ENCODE data around the gene GBP3. TPM values are rescaled to one million over a fixed set of nuclear protein-coding genes. Genes with fewer than 3 reads are reported as not detected.

GBP3 gene
- total and polyA plus RNA-seq, 10 of the 15 experiments (the other 5 are each of a cell fraction or from before 2014, with no cell fraction given) = 0.21 to 3.1 (median 1.7) TPM

GRCh38 chr1:89060091-89060490 is 37.4 kb upstream of the GBP3 start:
- no peak overlapping the region for H2AFZ ChIP-seq (ENCODE audit: control insufficient read depth, low read depth, low read length)
- in situ Hi-C loops (cut with MboI) = no loop called here
- ChIA-PET POLR2A (no interaction called here), RAD21 (ENCODE audit: unreplicated experiment) (no interaction called here), CTCF (no interaction called here), SMC1A (ENCODE audit: uncharacterized antibody, unreplicated experiment) (no interaction called here)
- intact Hi-C loops (cut with micrococcal nuclease; ENCODE audit: unreplicated experiment) = loop anchor here (5.0 kb wide), 1 partner anchor 137 kb away; the partner anchor contains the start of gene GBP4
- no TSS peak for BruUV-seq (replicated peaks)
- 75% methylated on average over 5 of the region's 5 CpGs for WGBS (ENCODE audit: insufficient coverage, insufficient replicate concordance, low lambda C conversion rate, missing lambda C conversion rate)
- peaks cover 9% of the 10 kb centered on the region for H3K79me2 ChIP-seq (ENCODE audit: control insufficient read depth, insufficient read depth, low read length)
- H3K9ac ChIP-seq (ENCODE audit: control insufficient read depth, insufficient read depth, low read length) = no peak overlapping the region
- ATAC-seq = no peak
- FAIRE-seq = no peak
- H3K9me3 ChIP-seq (replicated peaks; ENCODE audit: control insufficient read depth, insufficient read depth, low read length) = no peaks in the 10 kb centered on the region
- no peak for DNase-seq (ENCODE audit: low read depth, low spot score)
- H3K4me2 ChIP-seq (ENCODE audit: control insufficient read depth, insufficient read depth) = no peak overlapping the region
- no peaks in the 10 kb centered on the region; the same call in 1 of the 2 replicates for H4K20me1 ChIP-seq (ENCODE audit: control insufficient read depth, insufficient read depth)
- H3K27ac ChIP-seq (ENCODE audit: control insufficient read depth, insufficient read depth) = no peak overlapping the region
- no peaks in the 10 kb centered on the region for H3K27me3 ChIP-seq (replicated peaks in 1 of 2; ENCODE audit: control insufficient read depth in 2 of 2, insufficient read depth in 2 of 2, low read length in 1 of 2)
- H3K4me1 ChIP-seq (ENCODE audit: control insufficient read depth, insufficient read depth, low read length) = no peaks in the 10 kb centered on the region
- peaks cover 1 to 15% of the 10 kb centered on the region in 2 experiments; a peak in 3 of 4 replicates for H3K36me3 ChIP-seq (ENCODE audit: control insufficient read depth in 2 of 2, insufficient read depth in 2 of 2, low read length in 1 of 2)
- H3K4me3 ChIP-seq = no peak overlapping the region
- TF ChIP-seq, protein P1, sequence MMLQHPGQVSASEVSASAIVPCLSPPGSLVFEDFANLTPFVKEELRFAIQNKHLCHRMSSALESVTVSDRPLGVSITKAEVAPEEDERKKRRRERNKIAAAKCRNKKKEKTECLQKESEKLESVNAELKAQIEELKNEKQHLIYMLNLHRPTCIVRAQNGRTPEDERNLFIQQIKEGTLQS (IDR thresholded peaks at IDR 0.05; ENCODE audit: borderline replicate concordance, extremely low read depth, low read depth, low read length) = no peak
- no peak for TF ChIP-seq SREBF1 (IDR thresholded peaks at IDR 0.05; ENCODE audit: low read length)
- no peak for TF ChIP-seq TARDBP (IDR thresholded peaks at IDR 0.05; ENCODE audit: borderline replicate concordance)
- TF ChIP-seq ZBTB40 (IDR thresholded peaks at IDR 0.05; ENCODE audit: borderline replicate concordance) = no peak
- no peak for TF ChIP-seq WRNIP1 (IDR thresholded peaks at IDR 0.05; ENCODE audit: borderline replicate concordance, low read depth, low read length)
- no peak for TF ChIP-seq KAT2A (conservative IDR thresholded peaks at IDR 0.05; ENCODE audit: control insufficient read depth, low read depth, low read length)
- TF ChIP-seq SPI1 (IDR thresholded peaks at IDR 0.05; ENCODE audit: borderline replicate concordance, insufficient read depth, low read depth, low read length) = no peak
- TF ChIP-seq E2F8 (IDR thresholded peaks at IDR 0.05; ENCODE audit: low read depth, partially characterized antibody) = no peak
- no peak for TF ChIP-seq ASH2L (IDR thresholded peaks at IDR 0.05; ENCODE audit: borderline replicate concordance, low read depth)
- no peak for TF ChIP-seq SREBF2 (IDR thresholded peaks at IDR 0.05; ENCODE audit: low read length)
- TF ChIP-seq, protein P2, sequence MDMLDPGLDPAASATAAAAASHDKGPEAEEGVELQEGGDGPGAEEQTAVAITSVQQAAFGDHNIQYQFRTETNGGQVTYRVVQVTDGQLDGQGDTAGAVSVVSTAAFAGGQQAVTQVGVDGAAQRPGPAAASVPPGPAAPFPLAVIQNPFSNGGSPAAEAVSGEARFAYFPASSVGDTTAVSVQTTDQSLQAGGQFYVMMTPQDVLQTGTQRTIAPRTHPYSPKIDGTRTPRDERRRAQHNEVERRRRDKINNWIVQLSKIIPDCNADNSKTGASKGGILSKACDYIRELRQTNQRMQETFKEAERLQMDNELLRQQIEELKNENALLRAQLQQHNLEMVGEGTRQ (IDR thresholded peaks at IDR 0.05; ENCODE audit: borderline replicate concordance, low read depth, low read length) = no peak
